ENCODE data around the gene HNRNPDL.

Gene HNRNPDL

DNA sequence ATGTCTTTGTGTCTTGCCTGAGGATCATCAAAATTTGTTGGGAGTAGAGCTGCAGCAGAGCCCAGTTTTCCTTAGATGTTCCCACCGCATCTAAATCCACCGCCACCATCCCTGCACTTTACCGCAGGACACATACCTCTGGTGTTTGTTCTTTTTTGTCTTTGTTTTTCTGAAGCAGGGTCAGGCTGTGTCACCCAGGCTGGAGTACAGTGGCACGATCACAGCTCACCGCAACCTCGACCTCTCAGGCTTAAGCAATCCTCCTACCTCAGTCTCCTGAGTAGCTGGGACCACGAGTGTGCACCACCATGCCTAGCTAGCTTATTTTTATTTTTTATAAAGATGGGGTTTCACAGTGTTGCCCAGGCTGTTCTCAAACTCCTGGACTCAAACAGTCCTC lies 4.7 kb upstream of the HNRNPDL start:
- TF ChIP-seq, protein P1, sequence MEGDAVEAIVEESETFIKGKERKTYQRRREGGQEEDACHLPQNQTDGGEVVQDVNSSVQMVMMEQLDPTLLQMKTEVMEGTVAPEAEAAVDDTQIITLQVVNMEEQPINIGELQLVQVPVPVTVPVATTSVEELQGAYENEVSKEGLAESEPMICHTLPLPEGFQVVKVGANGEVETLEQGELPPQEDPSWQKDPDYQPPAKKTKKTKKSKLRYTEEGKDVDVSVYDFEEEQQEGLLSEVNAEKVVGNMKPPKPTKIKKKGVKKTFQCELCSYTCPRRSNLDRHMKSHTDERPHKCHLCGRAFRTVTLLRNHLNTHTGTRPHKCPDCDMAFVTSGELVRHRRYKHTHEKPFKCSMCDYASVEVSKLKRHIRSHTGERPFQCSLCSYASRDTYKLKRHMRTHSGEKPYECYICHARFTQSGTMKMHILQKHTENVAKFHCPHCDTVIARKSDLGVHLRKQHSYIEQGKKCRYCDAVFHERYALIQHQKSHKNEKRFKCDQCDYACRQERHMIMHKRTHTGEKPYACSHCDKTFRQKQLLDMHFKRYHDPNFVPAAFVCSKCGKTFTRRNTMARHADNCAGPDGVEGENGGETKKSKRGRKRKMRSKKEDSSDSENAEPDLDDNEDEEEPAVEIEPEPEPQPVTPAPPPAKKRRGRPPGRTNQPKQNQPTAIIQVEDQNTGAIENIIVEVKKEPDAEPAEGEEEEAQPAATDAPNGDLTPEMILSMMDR (IDR thresholded peaks at IDR 0.05; ENCODE audit: low read depth, low read length) = no peak
- no peak for DNase-seq (ENCODE audit: low read depth, low spot score)
- H3K4me3 ChIP-seq (ENCODE audit: low read depth, low read length) = no peak overlapping the region
- in situ Hi-C loops (cut with HindIII; ENCODE audit: low sequenced_read_pairs) = no loop called here

DNA sequence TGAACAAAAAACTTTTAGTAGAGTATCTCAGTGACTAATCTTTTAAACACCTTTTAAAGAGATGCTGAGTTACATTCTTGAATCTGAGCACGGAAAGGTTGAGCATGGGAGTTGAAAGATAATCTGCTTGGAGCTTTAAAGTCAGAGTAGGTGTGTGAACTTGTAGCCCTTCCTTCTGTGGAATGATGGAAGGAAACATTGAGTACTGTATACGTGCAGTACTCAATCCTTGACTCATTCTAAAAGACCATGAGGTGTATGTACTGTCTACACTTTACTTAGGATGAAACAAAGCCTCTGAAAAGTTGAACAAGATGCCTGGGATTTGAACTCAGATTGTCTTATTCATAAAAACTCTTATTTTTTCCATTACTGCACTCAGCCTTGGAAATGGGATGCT lies 3.5 kb upstream of the HNRNPDL start:
- in situ Hi-C loops (cut with HindIII; ENCODE audit: low sequenced_read_pairs) = no loop called here
- DNase-seq (ENCODE audit: low read depth, low spot score) = no peak
- TF ChIP-seq, protein P1 (IDR thresholded peaks at IDR 0.05; ENCODE audit: low read depth, low read length) = no peak
- no peak overlapping the region for H3K4me3 ChIP-seq (ENCODE audit: low read depth, low read length)

DNA sequence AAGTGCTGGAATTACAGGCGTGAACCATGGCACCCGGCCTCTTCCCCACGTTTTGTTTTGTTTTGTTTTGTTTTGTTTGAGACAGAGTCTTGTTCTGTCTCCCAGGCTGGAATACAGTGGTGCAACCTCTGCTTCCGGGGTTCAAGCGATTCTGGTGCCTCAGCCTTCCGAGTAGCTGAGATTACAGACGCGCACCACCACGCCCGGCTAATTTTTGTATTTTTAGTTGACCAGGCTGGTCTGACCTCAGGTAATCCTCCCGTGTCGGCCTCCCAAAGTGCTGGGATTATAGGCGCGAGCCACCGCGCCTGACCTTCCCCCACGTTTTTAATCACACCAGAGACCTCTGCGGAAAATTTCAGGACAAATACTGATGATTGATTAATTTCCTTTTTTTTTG lies 2.3 kb upstream of the HNRNPDL start:
- in situ Hi-C loops (cut with HindIII; ENCODE audit: low sequenced_read_pairs) = no loop called here
- no peak overlapping the region for H3K4me3 ChIP-seq (ENCODE audit: low read depth, low read length)
- TF ChIP-seq, protein P1 (IDR thresholded peaks at IDR 0.05; ENCODE audit: low read depth, low read length) = no peak
- DNase-seq (ENCODE audit: low read depth, low spot score) = no peak

DNA sequence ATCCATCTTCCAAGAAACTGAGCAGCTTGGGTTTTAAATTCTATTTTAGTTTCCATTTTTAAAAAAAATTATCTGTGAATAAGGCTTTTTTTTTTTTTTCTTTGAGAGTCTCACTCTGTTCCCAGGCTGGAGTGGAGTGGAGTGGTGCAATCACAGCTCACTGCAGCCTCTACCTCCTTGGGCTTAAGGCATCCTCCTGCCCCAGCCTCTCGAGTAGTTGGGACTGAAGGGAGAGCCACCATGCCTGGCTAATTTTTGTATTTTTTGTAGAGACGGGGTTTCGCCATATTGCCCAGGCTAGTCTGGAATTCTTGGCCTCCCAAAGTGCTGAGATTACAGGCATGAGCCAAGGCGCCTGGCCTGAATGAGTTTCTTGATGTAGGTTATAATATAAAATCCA lies 1.6 kb upstream of the HNRNPDL start:
- no peak overlapping the region for H3K4me3 ChIP-seq (ENCODE audit: low read depth, low read length)
- TF ChIP-seq, protein P1 (IDR thresholded peaks at IDR 0.05; ENCODE audit: low read depth, low read length) = no peak
- in situ Hi-C loops (cut with HindIII; ENCODE audit: low sequenced_read_pairs) = no loop called here
- DNase-seq (ENCODE audit: low read depth, low spot score) = no peak

DNA sequence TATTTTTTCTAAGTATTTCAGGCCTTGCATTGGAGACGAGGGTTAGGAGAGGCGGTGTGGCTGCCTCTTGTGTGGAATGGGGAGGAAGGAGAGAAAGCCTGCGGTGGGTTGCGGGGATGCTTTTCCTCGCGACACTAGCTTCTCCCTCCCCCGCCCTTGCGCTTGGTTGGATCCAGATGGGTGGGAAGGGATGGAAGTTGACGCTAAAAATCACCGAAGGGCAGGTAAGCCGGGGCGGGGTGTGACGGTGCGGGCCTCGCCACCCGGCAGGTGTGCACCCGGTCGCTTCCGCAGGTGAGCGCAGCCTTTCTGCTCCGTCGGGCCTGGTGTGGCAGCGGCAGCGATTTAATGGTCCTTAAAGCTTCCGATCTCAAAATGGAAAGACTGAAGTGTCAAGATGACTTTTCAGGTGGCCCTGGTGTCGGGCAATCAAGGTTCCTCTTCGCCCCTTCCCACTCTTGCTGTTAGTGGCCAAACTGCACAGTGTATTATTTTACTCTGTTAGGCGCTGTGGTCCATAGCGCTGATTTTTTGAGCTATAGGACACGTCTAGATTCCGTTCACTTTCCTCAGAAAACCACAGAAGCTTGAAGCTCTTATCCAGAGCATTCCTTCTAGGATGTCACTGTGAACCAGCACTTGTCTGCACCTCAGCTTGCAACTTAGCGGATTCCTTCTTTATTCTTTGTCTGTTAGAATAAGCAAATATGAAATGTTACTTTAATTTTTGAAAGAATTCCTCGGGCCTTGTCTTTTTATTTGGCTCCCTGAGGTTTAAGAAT lies 893 bp upstream of the HNRNPDL start:
- TF ChIP-seq, protein P1 (IDR thresholded peaks at IDR 0.05; ENCODE audit: low read depth, low read length) = no peak
- no peak for DNase-seq (ENCODE audit: low read depth, low spot score)
- in situ Hi-C loops (cut with HindIII; ENCODE audit: low sequenced_read_pairs) = no loop called here
- H3K4me3 ChIP-seq (ENCODE audit: low read depth, low read length) = peak overlapping the region; percentile 91

DNA sequence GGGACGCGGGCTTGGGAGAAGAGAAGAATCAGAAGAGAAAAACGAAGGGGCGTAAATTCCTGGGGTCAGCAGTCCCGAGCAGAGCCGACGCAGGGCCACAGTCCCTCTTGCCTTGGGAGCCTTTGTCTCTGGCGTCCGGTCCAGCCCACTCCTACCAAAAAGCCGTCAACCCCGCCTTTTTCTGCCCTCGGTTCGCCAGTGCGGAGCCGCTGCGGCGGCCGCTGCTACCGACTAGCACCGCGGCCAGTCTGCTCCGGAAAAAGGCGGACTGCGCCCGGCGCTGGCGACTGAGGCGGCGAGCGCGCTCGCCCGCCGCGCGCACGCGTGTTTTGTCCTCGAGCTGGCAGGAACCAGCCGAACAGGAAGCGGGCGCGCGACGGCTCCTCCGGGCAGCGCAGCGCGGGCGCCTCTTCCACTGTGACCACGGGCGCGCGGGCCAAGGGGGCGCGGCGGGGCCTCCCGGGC lies 502 bp downstream of the HNRNPDL start:
- in situ Hi-C loops (cut with HindIII; ENCODE audit: low sequenced_read_pairs) = no loop called here
- TF ChIP-seq, protein P1 (IDR thresholded peaks at IDR 0.05; ENCODE audit: low read depth, low read length) = no peak
- no peak for DNase-seq (ENCODE audit: low read depth, low spot score)
- H3K4me3 ChIP-seq (ENCODE audit: low read depth, low read length) = peak overlapping the region; percentile 91
